SW 1271 (cell line): ENCODE data around the gene CCDC88C.
"Not testable (repeated sequence)": the region's sequence is repeated elsewhere in the genome, so short reads cannot be mapped to it uniquely, and the experiment has no call there.

Source experiments
- DNase-seq, 2 experiments: peaks; one replicate each; lab custom pipeline; 2025; lab: John Stamatoyannopoulos, UW

CCDC88C gene

DNA sequence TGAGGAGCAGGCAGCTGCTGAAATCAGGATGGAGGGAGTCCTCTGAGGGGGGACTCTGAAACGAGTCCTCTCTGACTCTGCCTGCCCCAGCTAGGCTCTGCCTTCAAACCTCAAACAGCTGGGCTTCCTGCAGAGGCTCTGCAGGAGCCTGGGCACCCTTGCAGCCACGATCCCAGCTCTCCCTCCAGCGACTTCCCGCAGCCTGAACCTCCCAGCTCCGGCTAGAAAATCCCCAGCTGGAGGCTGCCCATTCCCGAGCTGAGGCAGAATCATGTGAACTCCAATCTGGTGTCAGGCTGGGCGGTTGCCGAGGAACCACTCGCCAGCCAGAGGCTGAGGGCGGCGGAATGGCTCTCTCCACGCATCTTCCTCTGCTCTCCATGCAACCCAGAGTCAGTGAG is 173.1 kb downstream of the CCDC88C start, which contains the start of gene GPR68:
Gene GPR68, minus strand, starts transcription at position 204 of the 401 bp plus-strand sequence. CDS start 9,654 bp downstream, outside the sequence.
- no peak for DNase-seq

DNA sequence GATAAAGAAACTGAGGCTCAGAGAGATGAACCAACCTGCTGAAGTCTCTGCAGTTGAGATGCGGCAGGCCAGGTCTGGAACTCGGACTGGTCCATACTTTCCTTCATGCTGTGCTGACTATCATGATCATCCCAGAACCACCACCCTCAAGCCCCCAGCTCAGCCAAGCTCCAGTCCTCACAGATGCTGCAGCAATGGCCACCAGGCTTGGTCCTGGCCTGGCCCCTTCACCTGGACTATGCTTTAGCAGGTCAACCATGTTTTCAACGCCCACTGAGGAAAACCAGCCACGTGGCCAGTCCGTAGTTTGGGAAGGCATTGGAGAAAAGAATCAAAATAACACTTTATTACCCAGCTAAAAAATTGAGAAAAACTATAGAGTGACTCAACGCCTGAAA is 174.5 kb downstream of the CCDC88C start:
- DNase-seq = no peak

DNA sequence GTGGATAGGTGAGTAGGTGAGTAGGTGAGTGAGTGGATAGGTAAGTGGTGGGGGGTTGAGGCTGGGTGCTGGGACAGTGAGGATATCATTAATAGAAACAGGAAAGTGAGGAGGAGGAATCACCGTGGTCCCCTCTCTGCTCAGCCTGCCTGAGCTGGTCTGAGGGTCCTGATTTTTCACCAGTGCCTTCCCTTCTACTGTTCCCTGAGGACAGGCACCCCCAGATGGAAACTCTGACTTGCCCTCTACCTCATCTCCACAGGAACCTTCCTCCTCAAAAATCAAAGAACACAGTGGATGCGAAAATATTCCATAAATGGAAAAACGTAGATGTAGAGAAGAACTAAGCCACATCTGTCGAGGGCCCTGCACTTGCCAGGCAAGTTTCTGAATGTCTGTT is 175.0 kb downstream of the CCDC88C start:
- DNase-seq = no peak

DNA sequence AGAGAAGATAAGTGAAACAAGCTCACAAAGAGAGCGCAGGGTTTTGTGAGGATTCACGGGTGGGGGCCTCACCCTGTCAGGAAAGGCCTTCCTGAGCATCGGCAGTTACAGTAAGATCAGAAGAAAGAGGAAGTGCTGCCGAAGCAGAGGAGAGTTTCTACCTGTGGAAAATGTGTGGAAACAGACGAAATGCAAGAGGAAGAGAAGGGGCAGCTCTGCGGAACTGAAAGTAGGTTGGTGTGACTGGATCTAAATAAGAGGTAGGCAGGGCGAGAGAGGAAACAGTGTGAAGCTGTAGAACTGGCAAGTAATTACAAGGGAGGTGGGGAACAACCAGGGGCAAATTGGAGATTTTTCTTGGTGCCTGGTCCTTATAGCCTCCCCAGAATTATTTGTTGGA is 175.8 kb downstream of the CCDC88C start:
- no peak for DNase-seq

DNA sequence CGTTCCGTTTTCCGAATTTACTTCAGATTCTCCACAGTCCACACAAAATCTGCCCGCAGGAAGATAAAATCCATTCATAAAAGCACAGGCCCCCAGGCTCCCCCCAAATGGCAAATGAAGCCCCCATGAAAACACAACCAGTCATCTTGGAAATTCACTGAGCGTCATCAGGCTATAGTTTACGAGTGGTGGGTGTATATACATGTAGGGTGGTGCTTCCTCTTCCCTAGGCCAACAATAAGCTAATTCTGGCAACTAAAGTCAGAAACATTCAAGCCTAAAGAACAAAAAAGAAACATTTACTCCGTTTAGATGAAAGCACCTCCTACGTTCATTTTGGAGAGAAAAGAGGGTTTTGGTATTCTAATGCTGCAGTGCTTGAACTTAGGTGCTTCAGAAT is 179.0 kb downstream of the CCDC88C start:
- DNase-seq = no peak

DNA sequence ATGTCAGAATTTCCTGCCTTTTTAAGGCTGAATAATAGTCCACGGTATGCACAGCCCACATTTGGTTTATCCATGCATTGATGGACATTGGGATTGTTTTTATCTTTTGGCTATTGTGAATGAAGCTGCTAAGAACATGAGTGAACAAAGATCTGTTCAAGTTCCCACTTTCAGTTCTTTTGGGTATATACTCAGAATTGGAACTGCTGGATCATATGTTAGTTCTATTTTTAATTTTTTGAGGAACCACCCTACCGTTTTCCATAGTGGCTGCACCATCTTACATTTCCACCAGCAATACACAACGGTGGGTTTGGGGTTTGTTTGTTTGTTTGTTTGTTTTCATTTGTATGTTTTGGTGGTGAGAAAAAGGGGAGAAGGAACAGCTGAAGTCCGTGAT is 179.5 kb downstream of the CCDC88C start:
- DNase-seq = no peak

DNA sequence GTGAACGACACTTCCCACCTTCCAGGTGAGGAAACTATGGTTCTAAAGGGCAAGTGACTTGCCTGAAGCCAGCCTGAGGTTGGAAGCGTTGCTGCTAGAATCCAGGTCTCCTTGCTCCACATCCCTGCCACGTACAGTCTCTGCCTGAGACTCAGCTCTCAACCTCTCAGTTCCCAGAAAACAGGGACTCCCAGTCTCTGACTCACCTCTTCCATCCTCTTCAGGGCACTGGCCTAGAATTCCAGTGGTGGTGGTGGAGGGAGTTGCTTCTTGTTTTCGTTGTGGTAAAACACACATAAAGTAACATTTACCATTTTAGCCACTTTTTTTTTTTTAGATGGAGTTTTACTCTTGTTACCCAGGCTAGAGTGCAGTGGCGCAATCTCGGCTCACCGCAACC is 180.4 kb downstream of the CCDC88C start:
- DNase-seq = no peak

DNA sequence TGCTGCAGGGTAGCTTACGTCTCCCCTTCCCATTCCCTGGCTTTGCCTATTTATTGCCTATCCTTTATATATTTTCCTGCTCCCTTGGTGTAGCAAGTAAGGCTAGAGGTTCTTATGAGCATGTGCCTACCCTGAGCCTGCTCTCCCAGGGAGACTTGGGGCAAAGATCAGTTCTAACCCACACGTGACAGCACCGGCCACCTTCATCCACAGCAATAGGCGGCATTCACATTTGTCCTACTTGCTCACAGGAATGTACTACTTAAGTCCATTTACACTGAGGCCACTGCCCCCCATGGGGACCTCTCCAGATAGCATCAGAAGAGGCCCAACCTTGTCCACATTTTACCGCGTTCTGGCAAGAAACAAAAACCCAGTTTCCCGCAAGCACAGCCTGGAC is 181.8 kb downstream of the CCDC88C start:
- DNase-seq = no peak

DNA sequence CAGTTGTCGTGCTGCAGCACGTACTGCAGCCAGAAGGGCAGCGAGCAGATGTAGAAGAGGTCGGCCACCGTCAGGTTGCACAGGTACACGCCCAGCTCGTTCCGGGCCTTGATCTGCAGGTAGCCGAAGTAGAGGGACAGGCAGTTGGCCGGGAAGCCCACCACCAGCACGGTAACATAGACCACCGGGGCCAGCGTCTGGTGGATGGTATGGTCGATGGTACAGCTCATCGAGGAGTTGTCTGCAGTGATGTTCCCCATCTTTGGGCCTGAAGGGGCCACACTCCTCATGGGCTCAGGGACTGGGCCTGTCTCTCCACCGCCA is 182.9 kb downstream of the CCDC88C start:
- no peak for DNase-seq

DNA sequence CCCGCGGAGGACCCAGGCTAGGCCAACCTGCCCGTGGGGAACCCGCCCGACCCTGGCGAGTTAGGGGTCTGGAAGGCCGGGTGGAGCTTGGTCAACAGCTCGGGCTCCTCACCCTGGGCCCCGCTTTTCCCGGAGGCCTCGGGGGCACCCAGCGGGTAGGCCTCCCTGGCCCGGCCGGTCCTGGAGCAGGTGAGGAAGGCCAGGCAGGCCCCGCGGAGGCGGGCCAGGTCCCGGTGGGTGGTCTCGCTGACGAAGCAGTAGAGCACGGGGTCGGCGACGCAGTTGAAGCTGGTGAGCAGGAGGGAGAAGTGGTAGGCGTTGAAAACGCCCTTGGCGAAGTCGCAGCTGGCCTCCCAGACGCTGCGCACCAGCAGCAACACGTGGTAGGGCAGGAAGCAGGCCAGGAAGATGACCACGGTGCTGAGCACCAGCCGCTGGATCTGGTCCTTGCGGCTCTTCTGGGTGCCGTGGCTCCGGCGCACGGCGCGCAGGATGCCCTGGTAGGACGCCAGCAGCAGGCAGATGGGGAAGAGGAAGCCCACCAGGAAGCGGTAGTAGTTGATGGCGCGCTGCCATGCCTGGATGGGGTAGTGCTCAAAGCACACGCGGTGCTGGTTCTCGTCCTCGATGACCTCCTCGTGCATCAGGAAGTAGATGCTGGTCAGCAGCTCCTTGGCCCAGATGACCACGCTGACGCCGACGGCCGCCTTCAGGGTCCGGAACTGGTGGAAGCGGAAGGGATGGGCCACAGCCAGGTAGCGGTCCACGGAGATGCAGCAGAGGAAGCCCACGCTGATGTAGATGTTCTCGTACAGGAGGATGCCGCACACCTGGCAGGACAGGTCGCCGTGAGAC is 183.5 kb downstream of the CCDC88C start:
- DNase-seq = no peak

DNA sequence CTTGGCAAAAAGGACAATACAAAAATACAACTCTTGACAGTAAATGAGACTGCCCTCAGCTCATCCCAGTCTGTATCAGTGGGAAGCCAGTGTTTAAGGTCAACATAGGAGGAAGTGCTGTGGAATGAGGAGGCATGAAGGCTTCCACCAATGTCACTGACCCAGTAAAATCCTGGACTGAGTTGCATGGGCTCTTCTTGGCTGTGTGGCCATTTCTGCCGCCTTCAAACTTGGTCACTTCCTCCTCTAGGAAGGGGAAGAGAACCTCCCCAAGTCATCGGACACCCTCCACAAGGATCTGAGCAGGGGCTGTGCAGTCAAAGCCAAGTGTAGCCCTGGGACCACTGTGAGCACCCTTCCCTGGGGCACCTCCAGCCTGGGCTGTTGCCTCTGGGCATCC is 185.0 kb downstream of the CCDC88C start:
- DNase-seq = no peak

DNA sequence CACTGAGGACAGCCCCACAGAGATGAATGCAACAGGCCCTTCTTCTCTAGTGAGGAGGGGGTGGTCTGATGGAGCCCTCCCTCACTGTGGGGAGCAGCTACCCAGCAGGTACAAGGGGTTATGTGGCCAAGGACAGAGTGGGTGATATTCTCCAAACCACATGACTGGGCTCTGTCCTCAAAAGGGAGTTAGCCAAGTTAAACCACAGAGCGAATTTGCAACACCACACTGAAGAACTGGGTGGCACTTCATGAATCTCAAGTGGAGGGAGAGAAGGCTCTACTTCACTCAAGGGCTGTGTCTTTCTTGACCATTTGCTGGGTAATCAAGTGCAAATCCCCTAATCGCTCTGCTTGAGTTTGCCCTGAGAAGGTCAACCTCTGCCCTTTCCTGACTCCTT is 185.6 kb downstream of the CCDC88C start:
- DNase-seq = no peak

DNA sequence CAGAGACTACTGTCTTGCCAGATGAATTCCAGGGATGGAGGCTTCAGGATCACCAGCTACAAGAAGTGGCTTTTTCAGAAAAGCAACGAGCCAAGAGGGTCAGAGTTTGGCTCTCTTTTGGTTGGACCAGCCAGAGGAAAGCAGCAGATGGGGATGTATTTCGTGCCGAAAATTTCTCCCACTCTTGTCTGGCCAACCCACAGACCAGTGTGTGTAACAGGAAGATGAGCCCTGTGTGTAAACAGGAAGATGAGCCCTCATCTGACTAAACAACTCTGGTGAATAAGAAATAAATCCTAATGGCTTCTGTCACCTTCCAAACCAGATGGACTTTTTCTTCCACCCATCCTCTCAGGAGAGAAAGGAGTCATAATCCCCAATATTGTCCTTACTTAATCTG is 186.2 kb downstream of the CCDC88C start:
- no peak for DNase-seq

DNA sequence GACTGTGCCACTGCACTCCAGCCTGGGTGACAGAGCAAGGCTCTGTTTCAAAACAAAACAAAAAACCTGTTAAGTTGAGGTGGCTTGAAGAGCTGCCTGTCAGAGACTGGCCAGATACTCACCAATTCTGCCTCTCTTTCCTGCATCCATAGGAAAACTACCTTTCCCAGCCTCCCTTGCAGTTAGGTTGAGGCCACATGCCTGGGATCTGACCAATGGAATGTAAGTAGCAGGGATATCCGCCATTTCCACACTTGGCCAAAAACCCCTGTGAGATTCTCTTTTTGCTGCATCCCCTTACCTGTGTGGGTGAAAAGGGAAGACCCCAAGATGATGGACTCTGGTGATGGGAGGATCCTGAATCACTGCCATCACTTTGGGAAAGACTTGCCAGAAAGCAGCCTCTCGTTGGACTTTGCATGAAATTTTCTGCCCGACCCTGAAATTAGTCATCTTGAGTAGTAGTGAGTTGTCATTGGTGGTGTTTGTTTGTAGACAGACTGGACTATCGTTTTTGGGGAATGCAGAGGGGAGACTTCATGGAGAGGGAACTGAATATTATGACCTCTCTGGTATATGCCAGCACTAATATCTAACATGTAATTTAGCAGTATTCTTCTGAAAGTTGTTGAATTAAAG is 187.1 kb downstream of the CCDC88C start:
- DNase-seq = no peak

DNA sequence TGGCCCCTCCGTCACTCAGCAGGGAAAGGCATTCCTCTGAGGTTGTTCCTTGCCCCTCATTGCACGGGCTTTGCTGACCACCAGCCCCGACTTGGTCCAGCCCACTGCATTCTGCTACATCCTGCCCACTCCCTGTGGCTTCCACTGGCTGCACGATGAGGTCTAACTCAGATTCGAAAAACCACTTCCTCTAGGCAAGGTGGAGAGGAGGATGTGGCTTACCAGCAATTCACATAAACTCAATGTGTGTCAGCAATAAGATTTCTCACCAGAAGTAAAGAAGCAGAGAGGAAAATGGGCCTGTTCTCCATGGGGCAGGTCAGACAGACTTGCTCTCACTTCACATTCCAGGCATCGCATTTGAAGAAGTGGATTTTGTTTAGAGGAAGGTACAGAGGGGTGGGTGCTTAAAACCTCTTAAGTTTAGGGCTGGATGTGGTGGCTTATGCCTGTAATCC is 187.8 kb downstream of the CCDC88C start:
- no peak for DNase-seq

DNA sequence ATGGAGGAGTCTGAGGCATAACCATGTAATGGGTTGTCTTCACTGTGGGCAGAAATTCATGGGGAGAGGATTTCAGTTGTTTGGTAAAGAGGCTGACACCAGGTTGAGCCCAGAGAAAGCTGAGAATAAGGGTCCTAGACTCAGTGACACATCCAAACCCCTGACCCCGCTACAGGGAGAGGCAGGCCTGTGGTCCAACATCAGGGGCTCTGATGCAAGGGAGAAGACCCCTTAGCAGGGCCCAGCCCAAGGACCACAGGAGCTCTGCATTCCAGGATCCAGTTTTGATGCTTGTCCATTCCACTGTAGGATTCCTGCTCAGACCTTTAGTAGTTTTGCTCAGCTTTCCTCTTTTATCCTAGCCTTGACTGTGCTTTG is 188.6 kb downstream of the CCDC88C start:
- DNase-seq = no peak

DNA sequence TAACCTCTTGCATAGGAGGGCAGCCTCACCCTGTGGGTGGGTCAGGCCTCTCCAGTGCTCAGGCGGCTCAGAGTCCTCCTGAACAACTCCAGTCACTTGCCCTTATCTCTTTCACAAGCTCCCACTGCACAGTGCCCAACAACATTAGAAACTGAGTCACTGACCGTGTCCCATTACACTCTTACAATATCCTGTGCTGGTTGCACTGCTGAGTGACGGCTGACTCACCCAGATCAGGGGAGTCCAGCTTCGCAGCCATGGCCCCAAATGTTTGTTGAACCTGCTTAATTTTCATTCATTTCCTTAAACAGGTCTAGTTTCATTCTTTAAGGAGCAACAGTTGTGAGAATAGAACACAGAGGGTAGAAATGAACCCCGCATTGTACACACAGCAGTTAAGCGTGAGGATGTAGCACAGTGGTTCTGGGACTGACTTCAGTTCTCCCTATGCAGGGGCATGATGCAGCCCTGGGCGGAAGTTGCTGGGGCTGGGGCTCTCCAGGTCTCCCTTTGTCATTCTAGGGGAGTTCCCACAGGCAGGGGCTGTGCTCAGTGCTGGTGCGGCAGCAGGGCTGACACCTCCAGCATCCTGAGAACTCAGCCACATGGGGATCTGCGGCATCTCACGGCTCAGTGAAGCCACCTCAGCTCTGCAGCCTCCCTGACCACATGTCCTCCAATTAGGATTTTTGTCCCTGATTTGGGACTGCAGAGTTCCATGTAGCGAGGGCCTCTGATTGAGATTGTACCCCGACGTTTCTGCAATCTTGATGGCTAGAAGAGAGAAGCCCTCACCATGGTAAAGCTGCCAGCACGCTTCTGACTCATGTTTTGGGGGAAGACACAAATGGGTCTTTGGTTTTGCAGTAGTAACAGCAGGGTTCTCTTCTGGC is 189.3 kb downstream of the CCDC88C start:
- no peak for DNase-seq

DNA sequence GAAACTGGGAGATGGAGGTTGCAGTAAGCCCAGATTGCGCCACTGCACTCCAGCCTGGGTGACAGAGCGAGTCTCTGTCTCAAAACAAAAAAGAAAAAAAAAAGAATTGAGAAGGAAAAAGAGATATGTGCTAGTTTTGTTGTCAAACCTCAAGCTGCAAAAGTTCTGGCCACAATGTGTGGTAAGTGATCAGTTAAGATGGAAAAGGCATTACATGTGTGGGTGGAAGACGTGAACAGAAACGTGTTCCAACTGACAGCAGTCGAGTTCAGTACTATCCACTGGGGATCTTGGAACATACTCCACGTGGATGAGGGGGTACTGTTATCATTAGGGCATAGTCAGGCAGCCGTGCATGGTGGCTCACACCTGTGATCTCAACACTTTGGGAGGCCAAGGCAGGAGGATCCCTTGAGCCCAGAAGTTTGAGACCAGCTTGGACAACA is 190.4 kb downstream of the CCDC88C start:
- DNase-seq = no peak

DNA sequence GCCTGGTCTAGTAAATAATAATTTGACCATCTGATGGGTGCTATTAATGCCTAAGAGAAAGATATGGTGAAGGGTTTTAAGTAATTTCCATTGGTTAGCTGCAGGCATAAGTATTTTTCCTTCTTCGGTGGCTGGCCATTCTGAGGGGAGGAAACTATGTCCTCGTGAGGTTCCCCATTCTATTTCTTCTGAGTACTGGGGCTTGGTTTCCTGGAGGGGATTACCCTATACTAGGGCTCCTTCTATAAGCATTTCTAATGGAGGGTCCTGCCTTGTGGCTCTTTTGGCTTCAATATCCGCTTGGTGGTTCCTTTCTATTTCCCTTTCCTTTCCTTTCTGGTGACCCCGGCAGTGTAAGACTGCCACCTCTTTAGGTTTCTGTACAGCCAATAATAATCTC is 191.3 kb downstream of the CCDC88C start:
- DNase-seq = not testable (repeated sequence)

DNA sequence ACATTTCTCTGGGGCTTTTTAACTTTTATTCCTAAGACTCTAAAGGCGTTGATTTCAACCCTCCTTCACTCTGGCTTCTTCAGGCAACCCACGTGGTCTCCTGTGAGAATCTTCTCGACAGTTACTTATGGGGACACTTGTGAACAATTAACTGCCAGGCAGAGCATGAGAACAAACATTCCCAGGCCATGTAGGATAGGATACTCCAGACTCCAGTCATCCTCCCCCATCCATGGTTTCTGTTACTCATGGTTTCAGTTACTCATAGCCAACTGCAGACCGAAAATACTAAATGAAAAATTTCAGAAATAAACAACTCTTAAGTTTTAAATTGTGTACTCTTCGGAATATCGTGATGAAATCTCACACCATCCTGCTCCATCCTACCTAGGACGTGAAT is 192.6 kb downstream of the CCDC88C start:
- DNase-seq = no peak

DNA sequence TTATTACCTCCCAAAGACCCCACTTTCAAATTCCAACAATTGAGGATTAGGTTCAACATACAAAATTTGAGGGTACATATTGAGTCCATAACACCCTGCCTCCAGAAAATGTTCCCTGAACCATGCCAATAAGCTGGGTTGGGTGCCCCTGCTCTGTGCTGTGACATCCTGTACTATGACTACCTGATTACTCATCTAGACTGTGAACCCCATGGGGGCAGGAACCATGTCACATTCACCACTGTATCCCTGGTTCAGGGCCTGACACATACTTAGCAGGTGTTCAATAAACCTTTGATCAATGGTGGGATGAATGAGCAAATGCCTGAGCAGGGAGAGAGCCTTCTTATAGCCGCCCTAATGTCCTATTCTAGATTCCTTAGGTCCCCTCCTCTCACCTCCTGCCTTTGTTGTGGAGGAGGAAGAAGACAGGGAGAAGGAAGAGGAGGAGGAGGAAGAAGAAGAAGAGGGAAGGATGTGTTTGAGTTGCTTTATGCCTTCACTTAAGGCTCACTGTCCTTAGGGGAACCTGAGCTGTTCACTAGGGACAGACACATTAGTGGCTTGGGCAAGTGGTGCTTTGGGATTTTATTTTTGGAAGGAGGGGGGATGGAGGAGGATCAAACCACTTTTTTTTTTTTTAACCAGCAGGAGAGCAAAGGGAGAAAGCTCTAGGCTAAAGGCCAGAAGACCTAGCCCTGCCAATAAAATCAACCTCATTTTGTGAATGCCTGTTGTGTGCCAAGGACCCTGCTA is 194.4 kb downstream of the CCDC88C start:
- DNase-seq = no peak
